Panc1 (cell line): ENCODE data around the gene GPRC5B. TPM values are rescaled to one million over a fixed set of nuclear protein-coding genes. Genes with fewer than 3 reads are reported as not detected.

Experiments
- ATAC-seq: fragments of 200-7000 bp; cut with Tn5 transposase; 2 replicates; pipeline ENCODE4 v1.9.1; 2020; ENCODE audit warnings: mild to moderate bottlenecking, moderate library complexity
- BruUV-seq: library from RNA; stranded (reverse); fragments of 400-500 nt; replicated peaks from 2 replicates; lab custom pipeline; 2021; lab: Mats Ljungman, UMichigan
- CTCF ChIA-PET: fragments of 300-600 bp; sonication (Branson Sonifier 250); formaldehyde crosslinking; loops from one replicate; lab custom pipeline; 2022; ENCODE audit warnings: antibody characterized with exemption; lab: Charles Lee
- POLR2A ChIA-PET: fragments of 300-600 bp; sonication (Branson Sonifier 250); formaldehyde crosslinking; loops from one replicate; lab custom pipeline; 2022; ENCODE audit warnings: antibody characterized with exemption; lab: Charles Lee
- DNase-seq: peaks from one replicate; pipeline ENCODE4 v3.0.0-alpha.2; 2010; ENCODE audit warnings: low read depth, low spot score
- H3K27ac ChIP-seq: 2 replicates; pipeline ENCODE4 v1.5.1; 2011; ENCODE audit warnings: mild to moderate bottlenecking, low read length, inconsistent platforms
- H3K27me3 ChIP-seq: fragments of 200-500 bp; sonication (Bioruptor generic); 2 replicates; pipeline ENCODE4 v1.6.0; 2014; ENCODE audit warnings: low read length, inconsistent platforms; ENCODE audit not compliant: control insufficient read depth, insufficient read depth
- H3K36me3 ChIP-seq: fragments of 200-500 bp; sonication (Bioruptor generic); 2 replicates; pipeline ENCODE4 v1.5.1; 2014; ENCODE audit warnings: inconsistent platforms, mild to moderate bottlenecking, low read length, moderate library complexity; ENCODE audit not compliant: control insufficient read depth, insufficient read depth
- H3K4me1 ChIP-seq: 2 replicates; pipeline ENCODE4 v1.5.1; 2011; ENCODE audit warnings: inconsistent platforms, mild to moderate bottlenecking, low read length, moderate library complexity; ENCODE audit not compliant: control insufficient read depth, insufficient read depth
- H3K4me3 ChIP-seq, 2 experiments: 2 replicates each; pipeline ENCODE4 v1.5.1; 2011 to 2012; ENCODE audit warnings: low read depth in 2 of 2, low read length in 2 of 2, mild to moderate bottlenecking in 2 of 2, inconsistent platforms in 1 of 2, moderate library complexity in 1 of 2
- H3K9me3 ChIP-seq: fragments of 200-500 bp; sonication (Bioruptor generic); 2 replicates; pipeline ENCODE4 v1.5.1; 2014; ENCODE audit warnings: low read depth, mild to moderate bottlenecking, inconsistent platforms, low read length, moderate library complexity; ENCODE audit not compliant: control insufficient read depth, insufficient read depth
- CTCF ChIP-seq: fragments of 450-650 bp; IDR thresholded peaks from 2 replicates; pipeline ENCODE4 v1.5.1; 2017; ENCODE audit warnings: mild to moderate bottlenecking
- POLR2AphosphoS5 ChIP-seq: IDR thresholded peaks from 2 replicates; pipeline ENCODE4 v1.6.1; 2012; ENCODE audit warnings: mild to moderate bottlenecking, low read depth, low read length, moderate library complexity
- SIN3A ChIP-seq: IDR thresholded peaks from 2 replicates; pipeline ENCODE4 v1.6.1; 2012; ENCODE audit warnings: low read depth, mild to moderate bottlenecking, low read length, moderate library complexity, borderline replicate concordance; ENCODE audit not compliant: insufficient read depth
- TCF7L2 ChIP-seq: IDR thresholded peaks from 2 replicates; pipeline ENCODE4 v1.6.1; 2011; ENCODE audit warnings: mild to moderate bottlenecking, low read depth, low read length, inconsistent platforms
- in situ Hi-C: cut with HindIII; loops from 2 replicates; pipeline ENCODE4 v1.10.0; 2016; ENCODE audit warnings: low sequenced_read_pairs, low pct_unique_long_range_greater_than_20kb
- intact Hi-C: fragments of 100-400 bp; cut with micrococcal nuclease; formaldehyde crosslinking; loops from one replicate; pipeline ENCODE4 v1.10.0; 2022; ENCODE audit not compliant: unreplicated experiment
- total RNA-seq: library from RNA; stranded (reverse); gene quantifications from one replicate; pipeline ENCODE4 v1.2.1, GENCODE V29; 2021; ENCODE audit not compliant: unreplicated experiment
- TF ChIP-seq, protein P1 (sequence below), 2 experiments: IDR thresholded peaks; 2 replicates each; pipeline ENCODE4 v1.6.1; 2011 to 2012; ENCODE audit warnings: low read depth in 2 of 2, control low read depth in 1 of 2, low read length in 1 of 2, mild to moderate bottlenecking in 1 of 2, moderate library complexity in 1 of 2; ENCODE audit not compliant: insufficient read depth in 1 of 2

The GPRC5B gene
- total RNA-seq, 1 experiment from 2014 or later: 10.4 TPM

- Histone ChIP-seq H3K27me3 (no peaks in the 10 kb centered on the region), H3K36me3 (no peaks in the 10 kb centered on the region), H3K27ac (no peak overlapping the region), H3K9me3 (no peaks in the 10 kb centered on the region), H3K4me1 (no peaks in the 10 kb centered on the region), H3K4me3 (no peak overlapping the region)
- DNase-seq (no peak), ATAC-seq (no peak)
- intact Hi-C loops: no loop called here
- in situ Hi-C loops: no loop called here
- CTCF ChIA-PET: no interaction called here
- TF ChIP-seq SIN3A (no peak), POLR2AphosphoS5 (no peak), CTCF (no peak)
- TF ChIP-seq, protein P1, sequence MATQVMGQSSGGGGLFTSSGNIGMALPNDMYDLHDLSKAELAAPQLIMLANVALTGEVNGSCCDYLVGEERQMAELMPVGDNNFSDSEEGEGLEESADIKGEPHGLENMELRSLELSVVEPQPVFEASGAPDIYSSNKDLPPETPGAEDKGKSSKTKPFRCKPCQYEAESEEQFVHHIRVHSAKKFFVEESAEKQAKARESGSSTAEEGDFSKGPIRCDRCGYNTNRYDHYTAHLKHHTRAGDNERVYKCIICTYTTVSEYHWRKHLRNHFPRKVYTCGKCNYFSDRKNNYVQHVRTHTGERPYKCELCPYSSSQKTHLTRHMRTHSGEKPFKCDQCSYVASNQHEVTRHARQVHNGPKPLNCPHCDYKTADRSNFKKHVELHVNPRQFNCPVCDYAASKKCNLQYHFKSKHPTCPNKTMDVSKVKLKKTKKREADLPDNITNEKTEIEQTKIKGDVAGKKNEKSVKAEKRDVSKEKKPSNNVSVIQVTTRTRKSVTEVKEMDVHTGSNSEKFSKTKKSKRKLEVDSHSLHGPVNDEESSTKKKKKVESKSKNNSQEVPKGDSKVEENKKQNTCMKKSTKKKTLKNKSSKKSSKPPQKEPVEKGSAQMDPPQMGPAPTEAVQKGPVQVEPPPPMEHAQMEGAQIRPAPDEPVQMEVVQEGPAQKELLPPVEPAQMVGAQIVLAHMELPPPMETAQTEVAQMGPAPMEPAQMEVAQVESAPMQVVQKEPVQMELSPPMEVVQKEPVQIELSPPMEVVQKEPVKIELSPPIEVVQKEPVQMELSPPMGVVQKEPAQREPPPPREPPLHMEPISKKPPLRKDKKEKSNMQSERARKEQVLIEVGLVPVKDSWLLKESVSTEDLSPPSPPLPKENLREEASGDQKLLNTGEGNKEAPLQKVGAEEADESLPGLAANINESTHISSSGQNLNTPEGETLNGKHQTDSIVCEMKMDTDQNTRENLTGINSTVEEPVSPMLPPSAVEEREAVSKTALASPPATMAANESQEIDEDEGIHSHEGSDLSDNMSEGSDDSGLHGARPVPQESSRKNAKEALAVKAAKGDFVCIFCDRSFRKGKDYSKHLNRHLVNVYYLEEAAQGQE (IDR thresholded peaks at IDR 0.05; ENCODE audit: insufficient read depth in 1 of 2, low read depth in 2 of 2, low read length in 1 of 2): no peak
- POLR2A ChIA-PET: no interaction called here
- no TSS peak for BruUV-seq
Measured at GRCh38 chr16:19829844-19830692, 54.6 kb downstream of the GPRC5B start.

DNA sequence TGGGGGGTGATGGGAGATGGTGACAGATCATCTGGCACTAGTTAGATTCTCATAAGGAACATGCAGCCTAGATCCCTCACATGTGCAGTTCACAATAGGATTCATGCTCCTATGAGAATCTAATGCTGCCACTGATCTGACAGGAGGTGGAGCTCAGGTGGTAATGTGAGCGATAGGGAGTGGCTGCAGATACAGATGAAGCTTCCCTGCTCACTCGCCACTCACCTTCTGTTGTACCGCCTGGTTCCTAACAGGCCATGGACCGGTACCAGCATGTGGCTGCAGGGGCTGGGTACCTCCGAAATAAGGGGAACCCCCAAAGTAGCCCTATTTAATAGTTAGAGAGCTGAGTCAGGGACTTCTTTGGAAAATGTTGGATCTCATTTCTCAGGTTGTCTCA, 60.4 kb downstream of the GPRC5B start:
- Histone ChIP-seq H3K4me3 (no peak overlapping the region), H3K27me3 (no peaks in the 10 kb centered on the region), H3K36me3 (no peaks in the 10 kb centered on the region), H3K27ac (no peak overlapping the region), H3K9me3 (no peaks in the 10 kb centered on the region), H3K4me1 (no peaks in the 10 kb centered on the region)
- DNase-seq: no peak
- POLR2A ChIA-PET: interaction anchor here (0.6 kb wide), 1 partner anchor 106 kb away, joined by 3 read pairs; the partner anchor contains the start of genes IQCK and KNOP1
- no peak for ATAC-seq
- no TSS peak for BruUV-seq
- in situ Hi-C loops (no loop called here), intact Hi-C loops (no loop called here)
- CTCF ChIA-PET: interaction anchor here (0.6 kb wide), 1 partner anchor 77 kb away, joined by 3 read pairs; no protein-coding TSS in a partner anchor
- TF ChIP-seq POLR2AphosphoS5 (no peak), TCF7L2 (no peak), SIN3A (no peak)
- TF ChIP-seq, protein P1 (IDR thresholded peaks at IDR 0.05; ENCODE audit: insufficient read depth in 1 of 2, low read depth in 2 of 2, low read length in 1 of 2): no peak
